GM23338 (cell line): ENCODE data around the gene AGBL4. TPM values are rescaled to one million over a fixed set of nuclear protein-coding genes. Genes with fewer than 3 reads are reported as not detected.

Experiments
- ATAC-seq: fragments of 200-7000 bp; cut with Tn5 transposase; 3 replicates; pipeline ENCODE4 v1.9.1; 2020
- DNase-seq: peaks from one replicate; pipeline ENCODE4 v3.0.0-alpha.2; 2015; ENCODE audit warnings: low spot score
- H2AFZ ChIP-seq: fragments of 200-600 bp; sonication (generic); 2 replicates; pipeline ENCODE4 v1.8.0; 2016; ENCODE audit warnings: antibody characterized with exemption, mild to moderate bottlenecking, moderate library complexity
- H3F3A ChIP-seq: fragments of 200-600 bp; sonication (generic); replicated peaks from 2 replicates; pipeline ENCODE4 v1.8.0; 2017; ENCODE audit warnings: antibody characterized with exemption, mixed run types, low read depth
- H3K27ac ChIP-seq: fragments of 200-600 bp; sonication (generic); 2 replicates; pipeline ENCODE4 v1.6.1; 2016; ENCODE audit warnings: low read depth
- H3K27me3 ChIP-seq: fragments of 200-600 bp; sonication (generic); 2 replicates; pipeline ENCODE4 v1.8.0; 2016; ENCODE audit warnings: mild to moderate bottlenecking, mixed run types, moderate library complexity; ENCODE audit not compliant: insufficient read depth
- H3K36me3 ChIP-seq: fragments of 200-600 bp; sonication (generic); 2 replicates; pipeline ENCODE4 v1.8.0; 2016; ENCODE audit warnings: mild to moderate bottlenecking; ENCODE audit not compliant: insufficient read depth
- H3K4me1 ChIP-seq: fragments of 200-600 bp; sonication (generic); 2 replicates; pipeline ENCODE4 v1.8.0; 2016; ENCODE audit warnings: mild to moderate bottlenecking, moderate library complexity; ENCODE audit not compliant: insufficient read depth
- H3K4me2 ChIP-seq: fragments of 200-600 bp; sonication (generic); 2 replicates; pipeline ENCODE4 v1.7.1; 2017; ENCODE audit warnings: mixed run types
- H3K4me3 ChIP-seq: fragments of 200-600 bp; sonication (generic); 2 replicates; pipeline ENCODE4 v1.6.1; 2016; ENCODE audit warnings: mixed run types
- H3K79me2 ChIP-seq: fragments of 200-600 bp; sonication (generic); replicated peaks from 2 replicates; pipeline ENCODE4 v1.8.0; 2017; ENCODE audit warnings: mild to moderate bottlenecking; ENCODE audit not compliant: insufficient read depth
- H3K9me2 ChIP-seq: fragments of 200-600 bp; sonication (generic); 2 replicates; pipeline ENCODE4 v1.8.0; 2017; ENCODE audit not compliant: insufficient read depth
- H4K20me1 ChIP-seq: fragments of 200-600 bp; sonication (generic); replicated peaks from 2 replicates; pipeline ENCODE4 v1.8.0; 2017; ENCODE audit warnings: mild to moderate bottlenecking; ENCODE audit not compliant: insufficient read depth
- H3K27ac Mint-ChIP-seq: 2 replicates; pipeline ENCODE4 v1.8.0; 2020; ENCODE audit warnings: inconsistent platforms, mild to moderate bottlenecking, moderate library complexity, mixed read lengths
- H3K27me3 Mint-ChIP-seq: 3 replicates; pipeline ENCODE4 v1.8.0; 2022; ENCODE audit warnings: low read depth, mild to moderate bottlenecking, moderate library complexity, mixed read lengths, inconsistent platforms; ENCODE audit not compliant: insufficient read depth, poor library complexity
- H3K36me3 Mint-ChIP-seq: 3 replicates; pipeline ENCODE4 v1.8.0; 2021; ENCODE audit warnings: low read depth, mild to moderate bottlenecking, inconsistent platforms, moderate library complexity, mixed read lengths
- H3K4me1 Mint-ChIP-seq: 3 replicates; pipeline ENCODE4 v1.8.0; 2020; ENCODE audit warnings: mild to moderate bottlenecking, inconsistent platforms, mixed read lengths
- H3K4me3 Mint-ChIP-seq: 3 replicates; pipeline ENCODE4 v1.8.0; 2021; ENCODE audit warnings: moderate library complexity, mild to moderate bottlenecking, inconsistent platforms, mixed read lengths
- H3K9me3 Mint-ChIP-seq: 3 replicates; pipeline ENCODE4 v1.8.0; 2020; ENCODE audit warnings: moderate library complexity, mild to moderate bottlenecking, inconsistent platforms, mixed read lengths
- EZH2phosphoT487 ChIP-seq: fragments of 200-600 bp; sonication (generic); IDR thresholded peaks from one replicate; pipeline ENCODE4 v1.8.1; 2018; ENCODE audit warnings: antibody characterized with exemption; ENCODE audit not compliant: unreplicated experiment
- POLR2AphosphoS5 ChIP-seq: IDR thresholded peaks from 2 replicates; pipeline ENCODE4 v1.6.1; 2016; ENCODE audit warnings: antibody characterized with exemption, low read depth
- STAT1 ChIP-seq: IDR thresholded peaks from one replicate; pipeline ENCODE4 v1.6.1; 2016; ENCODE audit warnings: antibody characterized with exemption; ENCODE audit not compliant: unreplicated experiment
- ZNF331 ChIP-seq: fragments of 250-450 bp; sonication (Bioruptor Pico); IDR thresholded peaks from 2 replicates; pipeline ENCODE4 v1.5.0; 2020; ENCODE audit warnings: low read depth, mild to moderate bottlenecking, moderate library complexity
- ZNF462 ChIP-seq: fragments of 250-450 bp; sonication (Bioruptor Pico); IDR thresholded peaks from 2 replicates; pipeline ENCODE4 v1.5.0; 2020; ENCODE audit warnings: mild to moderate bottlenecking, moderate library complexity
- polyA plus RNA-seq: library from polyadenylated mRNA; unstranded; fragments of >200 nt; fragmentation: Nextera tagmentation; extraction: Ambion mirVana; gene quantifications from 2 replicates; pipeline ENCODE4 v1.2.1, GENCODE V29; 2016
- total RNA-seq: library from RNA; depleted of rRNA; stranded (reverse); fragments of >200 nt; shearing (Covaris generic); gene quantifications from 2 replicates; pipeline ENCODE4 v1.2.3, GENCODE V29; 2014
- TF ChIP-seq, protein P1 (sequence below): IDR thresholded peaks from one replicate; pipeline ENCODE4 v1.6.1; 2018; ENCODE audit warnings: antibody characterized with exemption; ENCODE audit not compliant: unreplicated experiment

The AGBL4 gene
- total and polyA plus RNA-seq, 2 experiments from 2014 or later = 0.91 to 1.5 TPM

GRCh38 chr1:48560116-48560515 is 1463.6 kb downstream of the AGBL4 start (continued):
- TF ChIP-seq, protein P1, sequence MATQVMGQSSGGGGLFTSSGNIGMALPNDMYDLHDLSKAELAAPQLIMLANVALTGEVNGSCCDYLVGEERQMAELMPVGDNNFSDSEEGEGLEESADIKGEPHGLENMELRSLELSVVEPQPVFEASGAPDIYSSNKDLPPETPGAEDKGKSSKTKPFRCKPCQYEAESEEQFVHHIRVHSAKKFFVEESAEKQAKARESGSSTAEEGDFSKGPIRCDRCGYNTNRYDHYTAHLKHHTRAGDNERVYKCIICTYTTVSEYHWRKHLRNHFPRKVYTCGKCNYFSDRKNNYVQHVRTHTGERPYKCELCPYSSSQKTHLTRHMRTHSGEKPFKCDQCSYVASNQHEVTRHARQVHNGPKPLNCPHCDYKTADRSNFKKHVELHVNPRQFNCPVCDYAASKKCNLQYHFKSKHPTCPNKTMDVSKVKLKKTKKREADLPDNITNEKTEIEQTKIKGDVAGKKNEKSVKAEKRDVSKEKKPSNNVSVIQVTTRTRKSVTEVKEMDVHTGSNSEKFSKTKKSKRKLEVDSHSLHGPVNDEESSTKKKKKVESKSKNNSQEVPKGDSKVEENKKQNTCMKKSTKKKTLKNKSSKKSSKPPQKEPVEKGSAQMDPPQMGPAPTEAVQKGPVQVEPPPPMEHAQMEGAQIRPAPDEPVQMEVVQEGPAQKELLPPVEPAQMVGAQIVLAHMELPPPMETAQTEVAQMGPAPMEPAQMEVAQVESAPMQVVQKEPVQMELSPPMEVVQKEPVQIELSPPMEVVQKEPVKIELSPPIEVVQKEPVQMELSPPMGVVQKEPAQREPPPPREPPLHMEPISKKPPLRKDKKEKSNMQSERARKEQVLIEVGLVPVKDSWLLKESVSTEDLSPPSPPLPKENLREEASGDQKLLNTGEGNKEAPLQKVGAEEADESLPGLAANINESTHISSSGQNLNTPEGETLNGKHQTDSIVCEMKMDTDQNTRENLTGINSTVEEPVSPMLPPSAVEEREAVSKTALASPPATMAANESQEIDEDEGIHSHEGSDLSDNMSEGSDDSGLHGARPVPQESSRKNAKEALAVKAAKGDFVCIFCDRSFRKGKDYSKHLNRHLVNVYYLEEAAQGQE = no peak
- TF ChIP-seq ZNF462 (CRISPR knock-in tag) = no peak

- no peaks in the 10 kb centered on the region for H3K36me3 ChIP-seq
- Mint-ChIP-seq H3K4me3 (no peak overlapping the region), H3K27me3 (no peaks in the 10 kb centered on the region), H3K4me1 (peaks cover 5% of the 10 kb centered on the region), H3K9me3 (no peaks in the 10 kb centered on the region), H3K36me3 (no peaks in the 10 kb centered on the region), H3K27ac (peak overlapping the region; percentile 6; the same call in 1 of the 2 replicates)
- no peak overlapping the region for H3K27ac ChIP-seq
- peaks cover 4% of the 10 kb centered on the region for H3K4me1 ChIP-seq
- H4K20me1 ChIP-seq = no peaks in the 10 kb centered on the region
- H3K79me2 ChIP-seq = no peaks in the 10 kb centered on the region
- ATAC-seq (no peak), DNase-seq (no peak)
- no peak overlapping the region for H3K4me3 ChIP-seq
- no peak overlapping the region for H2AFZ ChIP-seq
- no peaks in the 10 kb centered on the region for H3K27me3 ChIP-seq
- H3F3A ChIP-seq = no peaks in the 10 kb centered on the region
- no peak overlapping the region for H3K4me2 ChIP-seq
- H3K9me2 ChIP-seq = peaks cover 11% of the 10 kb centered on the region; the same call in 1 of the 2 replicates
- TF ChIP-seq EZH2phosphoT487 = no peak
- TF ChIP-seq ZNF462 (CRISPR knock-in tag) = no peak
- no peak for TF ChIP-seq STAT1
- no peak for TF ChIP-seq POLR2AphosphoS5
- no peak for TF ChIP-seq ZNF331
Observed at GRCh38 chr1:48558366-48558765, 1465.4 kb downstream of the AGBL4 start.
